GM21723 (cell line): ENCODE data around the gene MESD.
A peak's percentile ranks its signal among the peaks of the same experiment; 100 is the strongest.

ENCODE experiments used
- ATAC-seq: cut with Tn5 transposase; IDR thresholded peaks from one replicate; pipeline ENCODE4 v1.9.1; 2021; ENCODE audit warnings: mild to moderate bottlenecking, moderate library complexity; ENCODE audit not compliant: unreplicated experiment

MESD gene

DNA sequence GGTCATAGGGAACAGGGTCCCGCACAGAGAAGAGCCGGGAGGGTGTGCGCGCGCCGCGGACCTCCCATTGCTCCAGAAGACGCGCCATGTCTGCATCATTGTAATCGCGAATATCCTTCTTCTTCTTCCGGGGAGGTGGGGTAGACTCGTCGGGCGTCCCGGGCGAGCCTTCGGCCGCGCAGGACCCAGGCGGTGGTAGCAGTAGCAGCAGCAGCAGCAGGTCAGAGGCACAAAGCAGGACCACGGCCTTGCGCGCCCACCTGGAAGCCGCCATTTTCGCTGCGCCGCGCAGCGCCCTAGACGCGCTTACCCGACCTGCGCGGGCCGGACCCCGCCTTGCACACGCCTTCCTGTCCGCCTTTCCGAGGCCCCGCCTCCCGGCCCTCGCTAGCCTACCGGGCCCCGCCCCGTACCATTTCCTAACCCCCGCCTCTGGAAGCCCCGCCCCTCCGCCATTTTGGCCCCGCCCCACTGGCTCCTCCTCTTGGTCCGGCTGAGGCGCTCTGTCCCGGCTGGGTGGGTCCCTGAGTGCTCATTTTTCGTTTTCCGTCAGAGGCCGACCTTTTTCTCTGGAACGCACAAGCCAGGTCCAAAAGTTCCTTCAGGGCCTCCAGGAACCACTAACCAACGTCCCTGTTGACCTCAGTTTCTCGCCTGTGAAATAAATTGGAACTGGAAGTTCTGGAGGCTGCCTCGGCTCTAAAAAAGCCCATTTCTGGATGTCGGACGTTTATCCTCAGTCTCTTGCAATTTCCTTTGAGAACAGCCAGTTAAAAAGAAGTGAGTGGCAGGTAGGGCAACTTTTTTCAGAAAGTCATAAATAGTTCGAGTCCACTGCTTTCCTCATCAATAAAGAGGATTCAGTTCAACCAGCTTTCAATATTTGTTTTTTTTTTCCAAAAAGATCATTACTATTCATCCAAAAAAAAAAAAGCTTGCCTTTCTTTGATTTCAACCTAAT is at the start of gene MESD:
TSS of gene MESD (minus strand) at position 302 of the 961 bp plus-strand sequence. CDS start at position 274, 28 bp downstream.
- ATAC-seq: peak; percentile 96

DNA sequence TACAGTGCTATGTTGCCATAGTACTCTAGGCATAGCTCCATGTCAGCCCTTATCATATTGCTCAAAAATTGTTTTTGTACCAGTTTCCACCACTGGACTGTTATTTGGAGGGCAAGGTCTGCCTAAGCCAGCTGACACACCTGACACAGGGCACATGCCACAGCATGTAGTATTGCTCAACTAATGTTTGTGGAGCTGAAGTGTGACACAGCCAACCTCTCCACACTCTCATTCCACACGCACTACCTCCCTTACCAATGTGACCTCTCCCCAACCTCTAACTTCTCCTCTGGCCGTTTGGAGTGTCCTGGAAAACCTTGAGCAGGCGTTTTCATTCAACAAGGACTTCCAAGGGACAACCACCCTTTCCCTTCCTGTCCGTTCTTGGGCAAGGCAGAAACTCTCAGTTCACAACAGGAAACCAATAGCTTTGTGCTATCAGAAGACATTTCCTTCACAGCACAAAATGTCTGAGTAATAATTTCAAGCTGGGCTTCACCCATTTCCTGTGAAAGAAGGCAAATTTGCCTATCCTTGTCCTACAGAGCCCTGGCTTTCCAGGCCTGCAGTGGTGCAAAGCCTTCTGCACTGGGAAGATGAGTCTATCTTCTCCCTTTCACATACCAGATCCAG is 49.5 kb upstream of the MESD start:
- ATAC-seq: no peak

DNA sequence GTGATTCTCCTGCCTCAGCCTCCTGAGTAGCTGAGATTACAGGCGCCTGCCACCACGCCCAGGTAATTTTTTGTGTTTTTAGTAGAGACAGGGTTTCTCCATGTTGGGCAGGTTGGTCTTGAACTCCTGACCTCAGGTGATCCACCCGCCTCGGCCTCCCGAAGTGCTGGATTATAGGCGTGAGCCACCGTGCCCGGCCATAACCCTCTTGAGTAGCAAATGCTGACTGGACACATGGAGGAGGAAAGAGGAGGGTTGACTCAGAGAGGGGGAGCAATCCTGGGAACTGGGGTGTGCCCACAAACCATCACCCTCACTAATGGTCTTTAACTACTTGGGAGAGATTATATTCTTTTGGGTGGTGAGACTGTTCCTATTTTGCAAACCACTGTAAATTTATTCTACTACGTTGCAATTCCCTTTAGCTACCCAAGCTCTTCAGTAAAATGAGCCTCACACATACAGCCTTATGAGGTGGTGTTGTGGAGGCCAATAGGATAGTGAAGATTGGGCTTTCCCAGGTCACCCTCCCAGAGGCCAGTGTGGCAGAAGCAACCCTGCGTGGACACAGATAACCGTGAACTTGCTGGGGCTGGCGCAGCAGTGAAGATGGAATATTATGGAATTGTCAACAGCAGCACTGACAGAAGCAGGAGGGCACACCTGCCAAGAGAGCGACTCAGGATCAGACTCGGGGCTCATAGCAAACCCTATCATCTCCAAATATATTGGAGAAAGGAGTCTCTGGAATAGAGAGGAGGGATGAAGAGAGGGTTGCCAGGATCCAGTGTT is 48.5 kb upstream of the MESD start:
- ATAC-seq: no peak

DNA sequence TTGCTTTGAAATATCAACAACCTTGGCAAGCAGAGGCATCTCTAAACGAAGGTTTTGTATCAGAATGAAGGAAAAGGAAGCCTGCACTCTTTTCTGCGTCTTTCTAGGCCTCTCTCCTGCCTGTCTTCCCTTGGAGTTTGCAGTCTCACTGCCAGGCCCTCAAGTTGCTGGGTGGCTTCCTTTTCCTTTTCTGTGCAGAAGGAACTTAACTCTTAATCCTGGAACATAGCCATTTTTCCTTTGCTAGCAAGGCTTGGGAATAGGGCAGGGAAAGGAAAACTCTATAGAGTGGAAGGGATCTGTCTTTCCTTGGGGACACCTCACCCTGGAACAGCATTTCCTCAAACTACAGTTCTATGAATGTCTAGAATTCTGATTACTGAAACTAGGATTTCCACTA is 43.9 kb upstream of the MESD start:
- no peak for ATAC-seq

DNA sequence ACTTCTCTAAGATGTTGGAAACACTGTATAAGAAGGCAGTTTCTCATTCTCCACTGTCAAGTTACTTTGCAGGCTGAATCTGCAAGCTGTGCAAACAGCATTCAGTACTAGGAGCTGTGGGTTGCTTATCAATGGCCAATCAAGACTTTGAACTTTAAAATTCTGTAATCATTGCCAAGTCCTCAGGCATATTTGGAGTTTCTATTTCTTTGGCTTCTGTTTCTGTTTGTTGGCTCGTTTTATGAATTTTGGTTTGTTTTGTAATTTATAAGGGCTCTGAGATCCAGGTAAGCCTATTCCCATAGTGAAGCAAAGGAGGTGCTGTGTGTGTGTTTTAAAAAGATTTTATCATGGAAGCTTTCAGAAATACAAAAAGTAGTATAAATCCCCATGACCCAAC is 43.2 kb upstream of the MESD start:
- no peak for ATAC-seq

DNA sequence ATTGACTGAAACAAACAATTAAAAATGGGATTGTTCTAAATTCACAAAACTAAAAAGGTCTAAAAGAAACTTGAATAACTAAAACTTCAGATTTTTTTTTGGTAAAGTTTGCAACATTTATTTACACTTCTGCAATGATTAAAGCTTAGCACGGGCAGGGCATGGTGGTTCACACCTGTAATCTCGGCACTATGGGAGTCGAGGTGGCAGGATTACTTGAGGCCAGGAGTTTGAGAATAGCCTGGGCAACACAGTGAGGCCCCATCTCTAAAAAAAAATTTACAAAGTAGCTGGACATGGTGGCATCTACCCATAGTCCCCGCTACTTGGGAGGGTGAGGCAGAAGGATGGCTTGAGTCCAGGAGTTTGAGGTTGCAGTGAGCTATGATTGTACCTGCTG is 42.7 kb upstream of the MESD start:
- ATAC-seq: no peak

DNA sequence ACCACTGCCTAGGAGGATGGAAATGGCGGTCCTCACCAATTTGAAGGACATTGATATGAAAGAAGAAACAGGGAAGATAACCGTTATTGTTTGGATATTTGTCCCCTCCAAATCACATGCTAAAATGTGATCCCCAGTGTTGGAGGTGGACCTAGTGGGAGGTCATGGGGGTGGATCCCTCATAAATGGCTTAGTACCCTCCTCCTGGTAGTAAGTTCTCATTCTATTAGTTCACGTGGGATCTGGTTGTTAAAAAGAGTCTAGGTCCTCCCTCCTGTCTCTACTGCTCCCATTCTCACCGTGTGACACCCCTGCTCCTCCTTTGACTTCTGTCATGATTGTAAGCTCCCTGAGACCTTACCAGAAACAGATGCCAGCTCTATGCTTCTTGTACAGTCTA is 41.6 kb upstream of the MESD start:
- no peak for ATAC-seq

DNA sequence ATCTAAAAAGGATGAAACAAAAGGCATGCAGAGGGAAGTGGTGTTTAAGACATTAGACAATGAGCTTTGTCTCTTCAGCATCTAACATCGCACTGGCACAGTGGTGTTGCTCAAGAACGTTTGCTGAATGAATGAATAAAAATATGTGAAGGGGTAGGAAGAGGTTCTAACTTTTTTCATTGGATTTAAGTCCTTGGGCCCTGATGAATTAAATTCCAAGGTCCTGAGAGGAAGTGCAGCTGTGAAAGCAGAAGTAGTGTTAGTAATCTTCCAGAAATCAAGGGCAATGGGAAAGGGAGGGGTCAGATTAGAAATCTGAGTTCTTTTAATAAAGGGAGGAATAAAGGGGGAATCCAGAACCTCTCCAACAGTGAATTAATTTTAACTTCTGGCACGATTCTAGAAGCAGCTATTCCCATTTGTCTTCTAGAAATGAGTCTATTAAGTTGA is 40.7 kb upstream of the MESD start:
- ATAC-seq: no peak

DNA sequence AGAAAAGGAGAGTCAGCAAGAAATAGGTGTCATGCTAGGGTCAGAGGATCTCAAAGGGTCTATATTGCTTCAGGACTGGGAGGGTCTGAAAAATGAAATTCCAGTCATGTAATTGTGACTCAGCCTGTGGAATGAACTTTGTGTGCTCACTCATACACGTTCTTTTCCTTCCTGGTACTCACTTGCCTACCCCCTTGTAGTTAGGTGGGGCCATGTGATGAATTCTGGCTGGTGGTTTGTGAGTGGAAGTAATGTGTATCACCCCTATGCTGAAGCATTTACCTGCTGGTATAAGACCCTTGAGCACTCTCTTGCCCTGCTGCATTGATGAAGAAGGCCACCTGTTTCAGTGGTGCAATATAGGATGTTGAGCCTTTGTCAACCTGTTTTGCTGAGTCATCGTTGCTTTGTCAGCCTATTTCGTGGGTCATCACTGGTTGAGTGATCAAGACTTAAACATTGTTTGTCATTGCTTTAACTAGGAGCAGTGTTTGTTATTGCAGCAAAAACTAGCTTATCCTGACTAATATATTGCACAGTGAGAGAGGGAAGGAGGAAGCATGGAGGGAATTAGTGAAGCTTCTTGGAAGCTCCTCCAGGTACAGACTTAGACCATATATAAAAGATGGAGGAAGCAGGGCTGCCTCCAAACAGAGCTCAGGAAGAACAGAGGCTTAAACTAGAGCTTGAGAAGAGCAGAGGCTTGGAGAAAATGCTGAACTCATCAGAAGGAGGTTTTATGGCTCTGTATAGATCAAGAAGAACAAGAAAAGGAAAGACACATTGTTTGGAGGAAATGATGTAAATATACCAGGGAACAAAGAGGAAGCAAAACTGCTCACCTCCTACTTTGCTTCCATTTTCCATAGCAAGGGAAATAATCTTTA is 40.0 kb upstream of the MESD start:
- no peak for ATAC-seq

DNA sequence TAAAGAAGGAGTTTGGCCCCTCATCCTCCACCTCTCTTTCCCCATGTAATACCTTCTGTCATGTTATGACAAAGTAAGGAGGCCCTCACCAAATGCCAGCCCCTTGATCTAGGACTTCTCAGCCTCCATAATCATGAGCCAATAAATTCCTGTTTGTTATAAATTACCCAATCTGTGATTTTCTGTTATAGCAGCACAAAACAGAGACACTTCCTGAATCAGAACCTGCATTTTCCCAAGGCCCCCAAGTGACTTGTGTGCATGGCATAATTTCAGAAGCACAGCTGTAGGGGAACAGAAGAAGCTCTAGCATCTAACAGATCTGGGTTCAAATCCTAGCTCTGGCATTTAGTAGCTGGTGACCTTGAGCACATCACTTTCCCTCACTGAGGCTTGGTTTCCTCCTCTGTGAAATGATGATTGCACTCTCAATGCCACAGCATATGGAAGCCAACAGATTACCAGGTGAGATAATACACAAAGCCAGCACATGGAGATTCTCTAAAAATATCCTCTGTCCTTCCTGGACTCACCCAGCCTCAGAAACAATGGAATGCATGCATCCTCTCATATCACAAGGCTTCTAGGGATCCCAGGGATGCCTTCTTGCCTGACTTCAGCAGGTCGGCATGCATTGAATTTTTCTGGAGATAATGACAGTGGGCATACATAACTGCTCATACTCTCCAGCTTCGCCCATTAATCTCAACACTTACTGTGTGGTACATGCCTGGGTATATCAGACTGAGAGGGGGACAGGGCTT is 37.4 kb upstream of the MESD start:
- no peak for ATAC-seq

DNA sequence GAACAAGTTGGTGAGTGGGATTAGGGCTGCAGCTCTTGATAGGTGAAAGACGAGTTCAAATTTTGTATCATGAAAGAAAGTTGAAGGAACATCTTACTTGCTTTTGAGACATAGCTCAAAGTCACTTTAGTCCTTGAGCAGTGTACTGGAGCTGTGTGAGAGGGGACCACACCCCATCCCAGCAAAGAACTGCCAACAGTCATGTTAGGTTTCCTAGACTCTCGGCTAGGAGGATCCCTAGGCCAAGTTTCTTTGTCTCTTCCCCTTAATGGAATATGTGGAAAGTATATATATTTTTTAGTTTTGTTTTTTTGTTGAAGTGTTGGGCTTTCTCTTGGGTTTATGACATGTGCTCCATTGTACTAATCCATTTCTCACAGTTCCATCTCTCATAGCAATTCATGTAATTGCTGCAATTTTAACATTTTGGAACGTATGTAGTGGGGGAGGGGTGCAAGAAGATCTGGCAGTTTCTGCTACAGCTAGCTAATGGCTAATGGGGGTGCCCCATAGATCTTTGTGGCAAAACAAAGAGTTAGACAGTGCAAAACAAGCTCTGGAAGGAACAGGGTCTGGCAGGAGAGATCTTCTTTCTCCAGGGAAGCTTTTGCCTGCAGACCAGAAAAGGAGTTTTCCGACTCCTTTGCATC is 36.2 kb upstream of the MESD start:
- ATAC-seq: no peak

DNA sequence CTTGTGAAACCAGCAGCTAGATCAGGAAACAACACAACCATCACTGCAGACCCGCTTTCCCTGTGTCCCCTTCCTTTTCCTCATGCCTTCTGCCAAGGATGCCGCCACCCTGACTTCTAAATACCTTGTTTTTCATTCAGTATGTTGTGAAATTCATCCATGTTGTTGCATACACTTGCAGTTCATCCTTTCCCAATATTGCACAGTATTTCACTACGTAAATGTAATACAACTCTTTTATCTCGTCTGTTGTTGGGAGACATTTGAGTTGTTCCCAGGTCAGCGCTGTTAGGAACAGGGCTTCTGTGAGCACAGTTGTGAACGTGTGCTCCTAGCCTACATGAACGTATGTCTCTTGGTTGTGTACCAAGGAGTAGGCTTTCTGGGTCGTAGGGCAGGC is 35.3 kb upstream of the MESD start:
- no peak for ATAC-seq

DNA sequence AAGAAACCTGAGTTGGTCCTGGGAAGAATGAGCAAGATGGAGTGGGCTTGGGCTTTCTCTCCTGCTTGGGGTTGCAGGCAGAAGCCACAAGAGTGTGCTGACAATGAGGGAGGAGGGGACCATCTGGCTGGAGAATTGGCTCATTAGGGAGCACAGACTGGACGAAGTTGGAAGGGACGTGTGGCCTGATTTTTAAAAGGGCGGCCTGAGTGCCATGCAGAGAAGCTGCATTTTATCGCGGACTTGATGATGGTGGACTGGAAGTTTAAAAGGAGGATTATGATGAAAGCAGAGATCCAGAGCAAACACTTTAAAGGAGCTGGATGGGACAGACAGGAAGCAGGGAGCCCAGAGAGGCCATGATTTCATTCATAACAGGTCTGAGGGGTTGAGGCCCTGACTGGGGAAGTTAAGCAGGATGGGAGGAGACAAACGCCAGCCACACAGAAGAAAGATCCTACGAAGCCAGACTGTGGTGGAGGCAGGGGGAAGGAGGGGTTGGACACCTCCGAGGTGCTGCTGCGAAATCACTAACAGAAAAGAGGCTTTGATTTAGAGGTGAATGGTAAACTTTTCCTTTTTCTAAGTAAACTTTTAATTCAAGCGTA is 34.8 kb upstream of the MESD start:
- no peak for ATAC-seq

DNA sequence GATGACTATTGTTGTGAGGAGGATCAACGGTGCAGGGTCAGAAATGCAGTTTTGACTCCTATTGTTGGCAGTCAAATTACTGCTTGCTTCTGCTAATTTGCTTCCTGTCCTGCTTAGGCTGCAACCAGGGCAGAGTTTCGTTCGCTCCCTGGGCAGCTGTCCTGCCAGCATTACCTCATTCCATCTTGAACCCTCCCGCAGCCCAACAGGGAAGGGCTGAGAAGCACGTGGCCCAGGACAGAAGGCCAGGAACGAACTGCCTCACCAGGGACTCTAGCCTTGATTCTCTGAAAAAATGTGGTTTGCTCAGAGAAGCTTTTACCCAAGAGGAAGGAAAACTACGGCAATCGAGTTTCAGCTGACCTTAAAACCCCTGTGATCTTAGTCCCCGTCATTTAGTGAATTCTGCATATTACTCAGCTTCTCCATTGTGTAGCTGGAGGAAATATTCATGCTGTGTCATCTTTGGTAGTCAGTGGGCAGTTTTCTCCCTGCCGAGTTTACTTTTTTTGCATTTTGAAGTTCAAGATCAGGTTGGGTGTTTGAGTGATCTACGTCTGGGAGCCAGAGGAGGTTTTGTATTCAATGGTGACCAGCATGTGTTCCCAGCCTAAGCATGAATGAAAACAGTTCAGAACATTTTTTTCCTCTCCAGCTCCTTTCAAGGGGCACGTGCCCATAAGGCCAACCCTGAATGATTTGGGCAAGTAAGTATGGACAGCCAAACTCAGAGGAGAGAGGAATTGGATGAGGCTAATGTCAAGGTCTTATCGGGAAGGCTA is 34.1 kb upstream of the MESD start:
- ATAC-seq: peak; percentile 94

DNA sequence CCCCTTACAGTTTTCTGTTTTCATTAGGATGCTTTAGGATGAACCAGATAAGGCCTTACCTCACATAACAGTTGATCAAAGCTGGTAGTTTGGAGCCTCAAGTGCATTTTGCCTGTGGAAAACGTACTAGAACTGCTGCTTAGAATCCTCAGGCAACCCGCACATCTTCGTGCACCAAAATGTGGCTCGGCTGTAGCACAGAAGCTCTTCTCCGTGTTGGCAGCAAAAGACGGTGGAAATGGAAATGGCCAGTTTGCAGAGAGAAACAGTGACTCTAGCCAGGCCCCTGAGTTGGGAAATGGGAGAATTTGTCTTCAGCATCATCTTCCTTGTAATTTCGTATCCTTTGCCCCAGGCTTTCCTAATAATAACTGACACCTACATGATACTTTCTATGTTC is 31.7 kb upstream of the MESD start:
- ATAC-seq: no peak

DNA sequence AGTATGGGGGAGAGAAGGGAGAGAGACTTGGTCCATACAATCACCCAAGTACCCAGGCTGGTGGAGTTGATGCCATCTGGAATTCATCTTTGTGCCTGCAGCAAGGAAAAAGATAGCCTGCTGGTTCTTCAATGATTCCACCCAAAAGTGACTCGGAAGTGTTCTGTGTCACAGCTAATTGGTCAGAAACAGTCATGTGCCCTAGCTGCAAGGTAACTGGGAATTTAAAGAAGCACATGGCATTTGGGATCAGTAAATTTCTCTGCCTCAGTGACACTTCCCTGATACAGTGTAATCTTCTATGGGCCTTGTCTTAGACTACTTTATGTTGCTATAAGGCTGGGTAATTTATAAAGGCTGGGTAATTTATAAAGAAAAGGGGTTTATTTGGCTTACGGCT is 28.6 kb upstream of the MESD start:
- ATAC-seq: no peak

DNA sequence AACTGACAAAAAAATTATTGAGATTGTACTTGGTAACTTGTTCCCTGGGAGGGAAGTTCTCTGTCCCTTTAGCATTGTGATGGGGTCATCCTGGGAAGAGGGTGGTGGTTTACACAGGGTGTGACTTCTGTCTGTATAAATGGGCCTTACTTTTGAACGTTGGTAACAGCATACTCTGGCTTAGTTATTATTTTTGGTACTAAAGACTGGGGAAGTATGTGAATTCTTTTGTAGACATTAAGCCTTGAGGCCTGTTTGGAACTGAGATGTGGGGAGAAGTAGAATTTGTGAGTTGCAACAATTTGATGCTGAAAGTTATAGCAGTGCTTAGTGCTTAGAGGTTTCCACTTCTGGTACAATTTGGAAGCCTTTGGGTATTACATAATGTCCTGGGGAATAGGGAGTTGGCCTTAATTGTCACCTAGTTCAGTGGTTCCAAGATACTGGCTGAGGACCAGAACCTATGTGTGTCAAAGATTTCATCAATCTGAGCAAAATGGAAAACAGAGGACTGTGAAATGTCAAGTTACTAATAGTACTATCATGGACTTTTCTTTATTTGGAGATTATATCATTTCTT is 27.0 kb upstream of the MESD start:
- ATAC-seq: no peak
